ENCODE measurements around the gene HPS4.

Gene HPS4

DNA sequence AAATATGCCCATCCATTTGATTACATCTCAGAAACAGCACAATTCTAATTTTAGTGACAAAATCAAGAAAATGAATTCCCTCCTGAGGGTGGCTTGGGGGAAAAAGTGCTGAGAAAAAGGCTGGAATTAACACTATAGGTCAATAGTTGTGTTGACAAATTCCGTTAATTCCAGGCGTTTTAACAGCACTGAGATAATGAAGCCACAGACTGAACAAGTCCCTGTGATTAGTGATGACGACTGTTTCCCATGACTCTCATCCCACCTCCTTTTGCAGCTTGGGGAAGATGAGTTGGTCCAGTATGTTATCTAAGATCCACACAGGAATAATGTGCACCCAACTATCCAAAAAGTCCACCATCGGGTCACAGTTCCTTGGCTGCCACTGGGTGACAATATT is 12.9 kb upstream of the HPS4 start:
- DNase-seq = no peak

DNA sequence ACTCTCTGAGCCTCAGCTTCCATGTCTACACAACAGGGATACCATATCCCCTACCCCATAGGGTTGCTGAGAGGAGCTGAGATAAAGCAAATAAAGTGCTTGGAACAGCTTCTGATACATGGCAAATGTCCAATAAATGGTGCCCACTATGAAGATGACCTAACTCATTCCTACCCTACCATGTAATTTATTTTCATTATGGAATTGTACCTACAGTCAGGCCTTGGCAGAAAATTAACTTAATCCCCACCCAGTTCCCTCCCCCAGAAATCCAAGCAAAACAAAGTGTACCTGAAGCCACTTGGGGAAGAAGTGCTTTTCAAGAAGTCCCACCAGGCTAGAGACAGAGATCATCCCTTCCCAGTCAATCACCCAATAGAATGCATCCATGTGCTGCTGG is 10.9 kb upstream of the HPS4 start:
- no peak for DNase-seq

DNA sequence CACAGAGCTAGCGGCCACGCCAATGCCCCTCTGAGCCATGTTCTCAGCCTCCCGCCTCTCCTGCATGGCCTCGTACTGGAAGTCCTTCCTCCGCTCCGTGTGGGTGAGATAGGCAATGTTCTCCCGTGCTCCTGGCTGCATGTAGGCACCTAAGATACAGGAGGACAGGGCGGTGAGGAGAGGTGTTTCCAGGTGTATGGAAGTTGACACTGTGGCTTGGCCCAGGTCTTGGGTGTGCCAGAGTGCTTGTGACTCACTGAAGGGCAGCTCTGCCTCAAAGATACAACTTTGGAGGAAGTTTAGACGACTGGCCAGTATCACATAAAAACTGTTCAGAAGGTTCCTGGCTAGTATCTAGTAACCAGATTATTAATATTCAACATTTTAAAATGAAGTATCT is 8.6 kb upstream of the HPS4 start:
- no peak for DNase-seq

DNA sequence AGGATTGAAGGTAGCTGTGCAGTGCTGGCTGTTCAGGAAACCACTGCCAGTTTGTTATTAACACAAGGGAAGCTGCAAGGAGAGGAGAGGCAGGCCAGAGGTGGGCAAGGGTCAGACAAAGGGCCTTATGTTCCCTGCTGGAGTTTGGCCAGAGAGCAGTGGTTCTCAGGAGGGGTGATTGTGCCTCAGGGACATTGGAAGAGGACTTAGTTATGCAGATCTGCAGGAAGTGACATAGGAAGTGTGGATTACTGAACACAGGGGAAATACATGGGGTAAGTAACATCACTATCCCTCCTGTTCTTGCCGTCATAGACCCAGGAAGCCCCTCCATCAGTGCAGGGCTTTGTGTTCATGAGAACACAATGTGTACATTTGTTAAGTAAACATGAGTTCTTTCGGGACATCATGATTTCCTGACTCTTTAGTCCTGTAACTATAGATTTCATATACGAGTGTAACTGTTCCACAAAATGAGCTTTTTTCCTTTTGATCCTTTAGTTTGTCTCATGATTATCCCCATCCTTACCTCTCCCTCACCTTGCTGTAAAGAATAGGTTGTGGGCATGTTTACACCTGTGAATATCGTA is 6.0 kb upstream of the HPS4 start:
- no peak for DNase-seq

DNA sequence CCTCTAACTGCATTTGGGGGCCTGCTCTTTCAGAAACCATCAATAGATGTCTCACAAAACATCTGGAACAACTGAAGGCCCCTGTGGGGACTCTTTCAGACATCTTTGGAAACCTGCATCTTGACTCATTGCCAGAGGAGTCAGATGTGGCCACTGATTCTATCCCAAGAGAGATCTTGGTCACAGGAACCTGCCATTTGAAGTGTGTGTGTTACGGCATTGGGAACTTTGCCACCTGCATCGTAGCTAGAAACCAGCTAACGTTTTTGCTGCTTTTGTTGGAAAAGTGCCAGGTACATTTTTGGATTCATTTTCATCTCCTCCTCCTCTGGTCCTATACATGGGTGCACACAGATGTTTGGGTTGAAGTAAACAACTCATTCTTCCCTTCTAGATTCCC is 4.4 kb upstream of the HPS4 start:
- DNase-seq = no peak

DNA sequence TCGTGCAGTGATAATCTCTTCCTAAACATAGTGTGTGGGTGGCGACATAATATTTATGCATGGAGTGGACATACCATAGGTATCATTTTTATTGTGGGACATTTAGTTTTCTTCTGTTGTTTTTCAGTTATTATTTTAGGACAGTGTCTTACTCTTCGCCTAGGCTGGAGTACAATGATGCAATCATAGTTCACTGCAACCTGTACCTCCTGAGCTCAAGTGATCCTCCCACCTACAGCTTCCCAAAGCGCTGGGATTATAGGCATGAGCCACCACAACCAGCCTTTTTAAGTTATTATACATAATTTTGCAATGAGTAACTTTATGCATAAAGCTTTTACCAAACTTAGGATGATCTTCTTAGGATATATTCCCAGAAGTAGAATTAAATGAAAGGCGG is 2.8 kb upstream of the HPS4 start:
- no peak for DNase-seq

DNA sequence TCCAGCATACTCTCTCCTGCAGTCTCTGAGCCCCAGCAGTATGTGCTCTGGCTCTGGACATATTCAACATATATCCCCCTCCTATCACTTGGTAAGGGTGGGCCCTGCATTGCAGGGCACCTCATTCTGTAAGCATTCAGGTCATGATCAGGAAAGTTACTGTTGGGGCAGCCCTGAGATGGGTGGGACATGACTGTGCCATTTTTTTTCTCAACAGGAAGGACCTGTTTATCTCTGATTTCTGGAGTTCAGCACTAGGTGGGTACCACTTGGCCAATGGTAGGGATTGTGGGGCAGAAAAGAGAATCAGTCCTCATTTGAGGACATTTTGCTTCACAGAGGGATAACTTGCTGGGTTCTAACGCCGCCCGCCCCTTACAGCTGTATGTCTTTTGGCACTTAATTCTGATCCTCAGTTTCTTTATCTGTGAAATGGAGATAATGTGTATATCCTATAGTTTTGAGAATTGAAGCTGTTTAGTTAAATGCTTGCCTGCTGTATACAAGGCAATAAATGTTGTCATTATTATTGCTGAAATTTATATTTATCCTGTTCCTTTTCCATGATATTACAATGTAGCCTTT is 2.3 kb upstream of the HPS4 start:
- DNase-seq = no peak

DNA sequence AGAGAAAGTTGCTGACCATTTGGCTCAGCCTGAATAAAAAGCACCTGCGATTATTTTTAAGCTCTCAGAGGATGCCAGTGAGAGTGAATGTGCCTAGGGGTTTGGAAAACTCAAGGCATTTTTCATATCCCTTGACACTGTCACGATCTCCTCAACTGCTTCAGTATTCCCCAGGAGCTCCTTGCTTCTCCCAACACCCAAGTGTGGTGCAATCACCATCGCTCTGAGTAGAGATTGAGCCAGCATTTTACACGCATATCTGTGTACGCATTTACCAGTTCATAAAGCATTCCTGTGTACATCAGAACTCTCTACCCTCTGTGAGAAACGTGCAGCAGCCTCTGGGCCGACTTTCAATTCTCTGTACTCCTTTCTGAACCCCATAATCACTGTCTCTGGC is 1.4 kb upstream of the HPS4 start:
- no peak for DNase-seq

DNA sequence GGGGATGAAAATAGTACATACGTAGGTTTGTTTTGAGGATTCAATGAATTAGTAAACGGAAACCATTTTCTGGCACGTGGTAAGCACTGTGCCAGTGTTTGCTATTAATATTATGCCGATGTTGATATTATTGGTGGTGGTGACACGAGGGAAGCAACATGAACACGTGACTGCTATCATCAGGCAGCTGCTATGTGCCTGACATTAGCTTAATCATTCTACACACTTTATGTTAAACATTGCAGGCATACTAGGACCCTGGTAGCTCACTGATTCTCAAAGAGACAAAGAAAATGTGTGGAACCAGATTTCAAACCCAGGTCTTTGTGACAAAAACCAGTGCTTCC is 750 bp upstream of the HPS4 start:
- no peak for DNase-seq

DNA sequence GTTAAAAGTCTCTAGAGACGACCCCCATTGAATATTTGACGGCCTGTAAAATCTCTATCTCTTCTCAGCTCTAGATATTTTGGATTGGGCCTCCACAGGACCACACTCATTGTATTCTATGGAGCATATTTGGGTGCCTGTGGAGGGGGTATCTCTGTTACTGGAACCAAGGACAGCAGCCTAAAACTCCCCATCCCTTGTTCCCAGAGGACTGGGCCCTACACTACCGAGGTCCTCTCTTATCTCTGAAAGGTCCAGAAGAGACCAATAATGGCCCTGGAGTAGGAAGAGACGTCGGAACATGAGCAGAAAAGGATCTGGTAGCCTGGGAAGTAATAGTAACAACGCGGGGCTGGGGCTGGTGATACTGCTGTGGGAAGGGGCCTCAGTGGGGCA is 542 bp downstream of the HPS4 start:
- no peak for DNase-seq

DNA sequence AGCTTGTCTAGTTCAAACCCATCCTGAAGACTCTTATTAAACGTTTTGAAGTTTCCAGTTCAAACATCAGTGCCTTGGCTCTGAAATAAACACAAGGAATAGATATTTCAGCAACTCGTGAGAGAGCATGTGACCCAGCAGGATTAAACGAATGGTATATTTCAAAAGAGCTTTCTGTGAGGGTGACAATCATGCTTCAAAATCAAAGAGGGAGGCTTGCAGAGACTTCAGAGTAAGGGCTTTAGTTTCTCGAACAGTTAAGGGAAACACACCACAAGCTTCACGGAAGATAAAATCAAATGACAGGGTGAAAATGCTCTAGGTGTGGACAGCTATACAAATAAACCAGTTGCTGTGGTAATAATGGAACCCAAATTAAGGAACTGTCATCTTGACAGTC is 1.4 kb downstream of the HPS4 start:
- no peak for DNase-seq

DNA sequence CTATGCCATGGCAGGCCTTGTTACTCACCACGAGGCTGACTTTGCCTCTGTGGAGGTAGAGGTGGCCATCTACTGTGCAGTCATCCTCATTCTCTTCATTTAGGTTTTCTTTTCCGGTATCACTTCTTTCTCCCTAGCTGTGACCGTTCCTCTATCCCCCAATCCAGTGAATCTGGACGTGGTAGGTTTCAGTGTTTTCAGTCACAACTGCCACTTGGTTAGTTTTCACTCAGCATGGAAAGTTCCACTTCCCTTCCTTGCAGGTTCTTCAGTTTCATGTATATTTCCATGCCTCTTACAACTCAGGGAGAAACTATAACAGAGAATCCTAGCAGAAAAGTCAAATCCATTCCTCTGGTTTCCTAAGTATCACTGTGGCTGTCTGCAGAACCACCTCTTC is 1.9 kb downstream of the HPS4 start:
- DNase-seq = no peak

DNA sequence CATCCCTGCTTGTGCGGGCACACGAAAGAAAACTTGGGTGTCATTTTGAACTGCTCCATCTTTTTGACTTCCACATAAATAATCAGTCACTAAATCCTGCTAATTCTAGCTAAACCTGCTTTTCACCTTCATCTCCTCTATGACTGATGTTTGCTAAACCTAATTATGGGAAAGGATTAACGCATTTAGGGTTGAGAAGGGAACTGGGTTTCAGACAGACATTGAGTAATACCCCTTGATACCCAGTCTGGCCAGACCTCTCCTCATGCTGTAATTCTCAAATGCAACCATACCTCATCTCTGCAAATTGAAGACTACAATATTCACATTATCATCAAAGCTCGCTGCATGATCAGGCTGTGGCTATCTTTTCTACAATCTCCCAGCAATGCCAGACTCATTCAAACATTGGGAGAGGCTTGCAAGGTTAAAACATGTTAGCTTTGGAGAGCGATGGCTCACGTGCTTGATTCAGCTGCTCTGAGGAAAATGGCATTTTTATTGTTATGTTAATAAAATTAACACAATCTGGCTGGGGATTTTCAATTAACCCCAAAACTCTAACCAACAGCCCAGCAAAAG is 2.4 kb downstream of the HPS4 start:
- DNase-seq = no peak

DNA sequence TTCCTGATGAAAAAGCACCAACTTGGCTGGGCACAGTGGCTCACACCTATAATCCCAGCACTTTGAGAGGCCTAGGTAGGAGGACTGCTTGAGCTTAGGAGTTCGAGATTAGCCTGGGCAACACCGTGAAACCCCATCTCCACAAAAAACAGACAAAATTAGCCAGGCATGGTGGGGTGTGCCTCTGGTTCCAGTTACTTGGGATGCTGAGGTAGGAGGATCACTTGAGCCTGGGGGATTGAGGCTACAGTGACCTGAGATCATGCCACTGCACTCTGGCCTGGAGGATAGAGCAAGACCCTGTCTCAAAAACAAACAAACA is 3.0 kb downstream of the HPS4 start:
- DNase-seq = no peak

DNA sequence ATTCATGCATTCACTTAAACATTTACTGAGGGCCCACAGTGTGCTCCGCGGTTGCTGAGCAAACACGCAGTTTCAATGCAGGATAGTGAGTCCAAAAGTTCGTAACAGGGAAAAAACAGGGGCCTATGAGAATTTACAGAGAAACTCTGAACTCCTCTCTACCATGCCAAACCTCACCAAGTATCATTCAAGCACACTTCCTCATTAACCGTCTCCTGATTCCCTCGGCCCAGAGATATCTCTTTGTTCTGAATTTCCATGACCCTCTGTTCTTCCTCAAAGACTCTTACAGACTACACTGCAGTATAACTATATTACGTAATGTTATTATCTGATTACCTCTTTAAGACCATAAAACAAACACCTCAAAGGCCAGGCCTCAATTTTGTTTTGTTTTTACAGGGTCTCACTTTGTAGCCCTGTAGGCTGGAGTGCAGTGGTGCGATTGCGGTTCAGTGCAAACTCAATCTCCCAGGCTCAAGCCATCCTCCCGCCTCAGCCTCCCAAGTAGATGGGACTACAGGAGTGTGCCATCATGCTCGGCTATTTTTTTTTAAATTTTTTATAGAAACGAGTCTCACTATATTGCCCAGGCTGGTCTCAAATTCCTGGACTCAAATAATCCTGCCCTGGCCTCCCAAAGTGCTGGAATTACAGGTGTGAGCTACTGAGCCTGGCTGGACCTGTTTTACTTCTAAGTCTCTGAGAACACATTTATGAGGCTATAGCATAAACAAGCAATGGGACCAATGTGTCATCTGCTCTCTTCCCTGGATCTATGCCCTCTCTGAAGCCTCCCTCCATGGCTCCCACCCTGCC is 3.6 kb downstream of the HPS4 start:
- no peak for DNase-seq

DNA sequence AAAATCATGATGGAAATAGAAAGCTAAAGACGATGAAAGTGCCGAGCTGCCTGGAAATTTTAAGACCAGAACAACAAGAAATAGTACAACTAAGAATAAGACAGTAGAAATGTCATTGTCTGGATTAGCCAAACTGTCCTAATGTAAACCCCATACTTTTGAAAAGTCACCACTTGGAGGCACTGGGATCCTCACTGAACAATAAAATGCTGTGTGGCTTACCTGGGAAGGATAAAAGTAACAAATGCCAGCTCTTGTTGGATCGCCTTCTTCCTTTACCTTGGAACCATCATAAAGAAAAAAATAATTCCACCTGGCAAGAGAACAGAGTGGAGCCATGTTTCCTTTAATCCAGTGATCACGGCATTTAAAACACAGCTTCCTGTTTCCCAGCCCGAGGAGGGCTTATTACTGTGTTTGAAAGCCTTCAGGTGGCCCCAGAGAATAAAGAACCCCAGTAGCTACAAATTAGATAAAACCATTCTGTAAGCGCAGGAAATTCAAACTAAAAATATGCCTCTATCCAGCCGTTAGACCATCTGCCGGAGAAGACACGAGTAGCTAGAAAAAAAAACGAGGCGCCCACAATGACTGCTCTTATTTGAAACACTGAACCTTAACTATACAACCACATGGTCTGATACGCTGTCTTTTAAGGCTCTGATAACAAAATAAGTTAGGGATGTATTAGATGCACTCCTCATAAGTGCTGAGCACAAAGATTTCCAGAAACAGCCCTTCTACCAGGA is 4.4 kb downstream of the HPS4 start:
- no peak for DNase-seq

DNA sequence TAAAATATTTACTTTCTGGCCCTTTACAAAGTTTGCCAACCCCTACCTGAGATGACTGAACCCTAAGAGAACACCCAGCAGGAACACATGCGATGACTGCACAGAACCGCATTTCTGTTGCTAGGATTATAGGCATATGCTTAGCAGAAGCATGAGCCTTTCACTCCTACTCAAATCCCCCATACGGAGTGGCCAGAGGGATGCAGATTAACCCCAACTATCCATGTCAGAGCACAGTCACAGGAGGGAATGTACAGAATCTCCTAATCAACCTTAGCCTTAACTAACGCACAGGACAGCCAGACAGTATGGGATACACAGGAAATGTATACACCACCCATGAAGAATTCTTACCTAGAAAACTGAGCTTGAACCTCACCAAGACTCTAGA is 6.2 kb downstream of the HPS4 start:
- no peak for DNase-seq

DNA sequence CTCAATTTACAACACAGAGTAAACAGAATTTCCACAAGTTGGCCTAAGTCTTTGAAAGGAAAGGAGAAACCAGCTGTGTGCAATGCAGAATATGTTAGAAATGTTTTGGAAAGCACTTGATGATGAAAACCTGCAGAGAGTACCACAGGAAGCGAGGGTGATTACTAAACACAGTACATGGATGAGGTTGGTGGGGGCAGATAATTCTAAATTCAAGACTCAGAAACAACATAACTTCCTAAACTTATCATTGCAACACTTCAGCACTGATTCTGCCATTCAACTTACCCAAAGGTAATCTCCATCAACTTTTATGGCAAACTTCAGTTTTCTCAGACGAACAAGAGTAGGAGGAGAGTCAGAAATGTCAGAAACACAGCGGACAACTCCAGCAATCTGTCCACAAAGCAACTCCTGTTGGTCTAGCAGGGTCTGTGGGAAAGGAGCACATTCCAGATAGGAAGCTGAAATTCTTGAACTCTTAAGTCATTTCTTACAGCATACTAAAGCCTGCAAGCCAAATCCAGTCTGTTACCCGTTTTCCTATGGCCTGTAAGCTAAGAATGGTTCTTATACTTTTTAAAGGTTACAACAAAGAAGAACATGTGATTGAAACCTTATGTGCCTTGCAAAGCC is 6.8 kb downstream of the HPS4 start:
- DNase-seq = no peak

DNA sequence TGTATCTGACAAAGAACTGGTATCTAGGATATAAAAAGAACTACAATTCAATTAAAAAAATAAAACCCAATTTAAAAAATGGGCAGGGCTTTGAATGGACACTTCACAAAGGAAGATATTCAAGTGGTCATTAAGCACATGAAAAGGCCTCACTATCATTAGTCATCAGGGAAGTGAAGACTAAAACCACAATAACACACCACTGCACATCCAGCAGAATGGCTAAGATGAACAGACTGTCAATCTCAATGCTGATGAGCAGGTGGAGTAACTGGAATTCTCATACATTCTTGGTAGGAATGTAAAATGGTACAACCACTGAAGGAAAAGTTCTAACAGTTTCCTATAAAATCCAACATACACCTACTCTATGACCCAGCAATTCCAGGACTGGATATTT is 8.9 kb downstream of the HPS4 start:
- no peak for DNase-seq

DNA sequence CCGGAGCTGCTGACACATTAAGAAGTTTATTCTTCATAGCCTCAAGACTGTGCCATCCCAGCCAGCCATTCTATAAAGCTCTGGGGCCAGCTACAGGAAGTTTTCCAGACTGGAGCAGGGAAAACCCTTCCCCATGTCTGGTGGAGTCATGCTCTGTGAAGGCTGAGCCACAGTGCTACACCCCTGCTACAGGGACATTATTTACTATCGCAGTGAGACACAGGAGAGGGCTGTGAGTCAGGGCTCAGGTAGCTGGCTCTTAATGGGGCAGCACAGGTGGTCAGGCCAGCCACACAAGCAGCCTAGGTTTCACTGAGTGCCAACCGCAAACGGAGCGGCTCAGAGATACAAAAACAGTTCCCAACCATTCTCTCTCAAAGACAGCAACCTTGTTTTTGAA is 12.1 kb downstream of the HPS4 start:
- no peak for DNase-seq

DNA sequence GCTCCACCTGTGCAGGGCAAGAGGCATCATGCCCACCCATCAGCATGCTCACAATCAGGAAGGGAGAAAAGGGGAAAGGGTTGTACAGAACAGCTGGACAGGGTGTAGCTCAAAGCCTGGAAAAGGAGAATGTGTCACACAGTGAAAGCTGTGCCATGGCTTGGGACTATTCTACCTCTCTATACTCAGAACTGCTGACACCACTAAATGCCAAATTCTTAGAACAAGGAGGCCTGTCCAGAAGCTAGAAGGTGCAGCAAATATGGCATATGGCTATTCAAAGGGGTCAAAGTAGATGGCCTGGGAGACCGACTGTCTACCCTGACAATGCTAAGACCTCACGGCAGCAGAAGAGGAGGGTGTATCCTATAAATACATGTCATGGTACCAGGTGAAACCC is 12.8 kb downstream of the HPS4 start:
- no peak for DNase-seq

DNA sequence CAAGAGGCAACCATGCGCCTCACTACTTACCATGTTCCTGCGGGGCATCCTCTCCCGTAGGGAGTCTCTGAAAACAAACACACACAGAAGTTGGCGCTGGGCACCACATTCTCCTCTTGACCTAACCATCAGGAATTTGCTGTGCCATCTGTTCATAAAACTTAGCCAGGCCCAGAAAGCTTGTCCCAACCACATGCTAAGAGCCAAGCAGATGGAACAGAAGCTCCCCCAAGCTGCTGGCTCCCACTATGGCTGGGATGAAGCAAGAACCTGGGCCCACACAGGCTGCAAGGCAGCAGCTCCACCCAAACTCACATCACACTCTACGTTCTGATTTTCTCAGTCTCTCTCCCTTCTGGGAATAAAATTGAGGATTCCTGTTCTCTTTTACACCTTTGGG is 17.4 kb downstream of the HPS4 start:
- no peak for DNase-seq

DNA sequence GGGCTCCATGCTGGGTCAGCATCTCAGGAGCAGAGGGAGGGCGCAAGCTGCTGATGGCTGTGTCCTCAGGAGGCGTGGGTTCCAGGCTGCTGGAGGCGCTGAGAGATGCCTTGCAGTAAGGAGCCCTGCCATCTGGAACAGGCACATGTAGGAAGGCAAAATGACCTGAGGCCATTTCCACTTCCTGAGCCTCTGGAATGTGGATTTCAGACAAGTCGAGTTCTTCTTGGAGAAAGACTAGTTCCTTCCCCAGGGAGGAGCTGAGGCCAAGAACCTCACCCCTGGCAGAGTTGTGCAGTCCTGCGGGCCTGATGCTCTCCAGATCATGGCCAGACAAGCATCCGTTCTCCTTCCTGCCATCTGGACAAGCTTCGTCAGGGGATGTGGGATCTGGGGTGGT is 19.3 kb downstream of the HPS4 start:
- no peak for DNase-seq
